Retinal pigment epithelial cell (primary cell): ENCODE results near the gene LGALS3BP.

ENCODE experiments used
- DNase-seq: peaks from one replicate; pipeline ENCODE4 v3.0.0-alpha.2; 2010; ENCODE audit warnings: low read depth
- H3K4me3 ChIP-seq: 2 replicates; pipeline ENCODE4 v1.5.1; 2011; ENCODE audit warnings: mild to moderate bottlenecking, low read length, control low read depth, moderate library complexity
- TF ChIP-seq, protein P1 (sequence below): conservative IDR thresholded peaks from 2 replicates; pipeline ENCODE4 v1.5.1; 2011; ENCODE audit warnings: low read depth, low read length, control low read depth, inconsistent platforms

LGALS3BP gene

DNA sequence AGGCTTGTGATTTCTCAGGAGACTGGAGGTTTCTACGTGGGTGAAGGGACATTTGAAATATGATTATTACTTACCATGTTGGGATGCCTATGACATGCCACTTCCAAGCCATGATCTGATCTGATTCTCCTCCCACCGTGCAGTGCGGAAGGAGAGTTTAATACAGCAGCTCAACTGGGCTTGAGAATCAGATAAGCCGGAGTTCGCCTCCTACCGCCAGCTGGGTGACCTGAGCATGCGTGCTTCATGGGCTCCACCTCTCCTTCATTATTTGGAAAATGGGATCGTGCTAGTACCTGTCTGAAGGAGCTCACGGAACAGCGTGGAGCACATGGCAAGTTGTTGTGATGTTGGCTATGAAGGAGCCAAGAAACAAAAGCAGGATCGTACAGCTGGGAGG is 42.2 kb downstream of the LGALS3BP start:
- DNase-seq, result no peak
- H3K4me3 ChIP-seq, result no peak overlapping the region
- TF ChIP-seq, protein P1, sequence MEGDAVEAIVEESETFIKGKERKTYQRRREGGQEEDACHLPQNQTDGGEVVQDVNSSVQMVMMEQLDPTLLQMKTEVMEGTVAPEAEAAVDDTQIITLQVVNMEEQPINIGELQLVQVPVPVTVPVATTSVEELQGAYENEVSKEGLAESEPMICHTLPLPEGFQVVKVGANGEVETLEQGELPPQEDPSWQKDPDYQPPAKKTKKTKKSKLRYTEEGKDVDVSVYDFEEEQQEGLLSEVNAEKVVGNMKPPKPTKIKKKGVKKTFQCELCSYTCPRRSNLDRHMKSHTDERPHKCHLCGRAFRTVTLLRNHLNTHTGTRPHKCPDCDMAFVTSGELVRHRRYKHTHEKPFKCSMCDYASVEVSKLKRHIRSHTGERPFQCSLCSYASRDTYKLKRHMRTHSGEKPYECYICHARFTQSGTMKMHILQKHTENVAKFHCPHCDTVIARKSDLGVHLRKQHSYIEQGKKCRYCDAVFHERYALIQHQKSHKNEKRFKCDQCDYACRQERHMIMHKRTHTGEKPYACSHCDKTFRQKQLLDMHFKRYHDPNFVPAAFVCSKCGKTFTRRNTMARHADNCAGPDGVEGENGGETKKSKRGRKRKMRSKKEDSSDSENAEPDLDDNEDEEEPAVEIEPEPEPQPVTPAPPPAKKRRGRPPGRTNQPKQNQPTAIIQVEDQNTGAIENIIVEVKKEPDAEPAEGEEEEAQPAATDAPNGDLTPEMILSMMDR, result no peak

DNA sequence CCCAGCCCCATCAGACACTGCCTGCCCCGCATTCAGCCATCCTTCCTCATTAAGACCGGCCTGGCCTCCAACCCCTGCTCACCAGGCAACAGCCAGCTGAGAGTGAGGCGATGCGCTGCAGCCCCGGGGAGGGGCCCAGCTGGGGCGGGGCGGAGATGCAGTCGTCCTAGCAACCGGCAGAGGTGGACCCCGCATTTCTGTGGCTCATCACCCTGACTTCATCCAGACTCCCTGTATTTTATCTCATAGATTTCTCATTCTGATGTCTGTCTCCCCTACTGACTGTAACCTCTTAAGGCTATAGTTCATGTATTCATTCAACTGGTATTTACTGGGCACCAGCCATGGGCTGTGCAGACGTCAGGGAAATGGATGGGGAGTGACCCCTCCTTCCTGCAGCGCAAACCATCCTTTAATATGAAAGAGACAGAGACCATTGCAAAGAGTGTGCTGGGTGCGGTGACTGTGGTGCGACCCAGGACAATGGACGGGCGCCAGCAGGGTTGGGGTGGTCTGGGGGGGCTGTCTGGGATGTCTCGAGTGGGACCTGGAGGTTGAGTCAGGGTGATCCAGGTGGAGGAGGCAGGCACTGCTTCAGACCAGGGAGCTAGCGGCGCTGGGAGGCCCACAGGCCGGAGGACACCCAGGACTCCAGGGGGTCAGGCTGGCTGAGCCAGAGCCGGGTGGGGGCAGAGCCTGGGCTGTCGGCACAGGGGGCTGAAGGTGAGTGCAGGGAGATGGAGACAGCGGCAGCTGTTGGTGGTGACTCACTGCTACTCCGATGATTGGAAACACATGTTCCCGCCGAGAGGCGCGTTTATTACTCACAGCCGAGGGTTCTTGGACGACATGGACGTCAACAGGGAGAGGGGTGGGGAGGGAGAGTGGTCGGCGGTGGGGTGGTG is 44.1 kb downstream of the LGALS3BP start:
- DNase-seq, result peak; percentile 76
- no peak overlapping the region for H3K4me3 ChIP-seq
- TF ChIP-seq, protein P1, result no peak

DNA sequence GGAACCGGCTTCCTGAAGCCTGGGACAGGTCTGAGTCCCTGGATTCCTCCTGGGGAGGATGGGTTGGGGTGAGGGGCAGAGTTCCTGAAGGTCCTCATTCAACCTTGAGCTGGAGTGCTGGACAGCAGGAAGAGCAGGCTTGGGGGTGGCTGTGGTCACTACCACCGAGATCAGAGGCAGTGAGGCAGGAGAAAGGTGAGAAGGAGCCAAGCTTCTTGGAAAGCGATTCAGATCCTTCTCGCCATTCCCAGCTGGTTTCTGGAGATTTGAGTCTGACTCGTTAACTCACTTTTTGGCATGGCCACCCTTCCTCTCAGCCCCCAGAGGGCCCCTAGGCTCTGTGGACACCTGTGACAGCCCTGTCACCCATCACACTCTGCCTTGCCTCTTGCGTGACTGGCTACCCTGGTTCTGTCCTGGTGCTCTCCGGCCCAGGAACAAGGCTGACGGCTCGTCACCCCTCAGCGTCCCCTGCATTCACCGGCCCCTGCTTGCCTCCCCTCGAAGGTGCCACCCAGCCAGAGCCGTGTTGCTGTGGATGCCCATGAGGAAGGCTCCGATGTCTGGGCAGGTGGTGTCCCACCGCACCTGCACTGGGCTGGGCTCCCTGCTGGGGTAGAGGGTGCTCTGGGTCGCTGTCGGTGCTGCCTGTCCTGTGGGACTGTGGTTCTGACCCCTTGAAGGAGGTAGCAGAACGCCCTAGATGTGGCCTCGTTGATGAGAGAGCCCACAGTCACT is 44.9 kb downstream of the LGALS3BP start:
- no peak overlapping the region for H3K4me3 ChIP-seq
- DNase-seq, result no peak
- TF ChIP-seq, protein P1, result no peak

DNA sequence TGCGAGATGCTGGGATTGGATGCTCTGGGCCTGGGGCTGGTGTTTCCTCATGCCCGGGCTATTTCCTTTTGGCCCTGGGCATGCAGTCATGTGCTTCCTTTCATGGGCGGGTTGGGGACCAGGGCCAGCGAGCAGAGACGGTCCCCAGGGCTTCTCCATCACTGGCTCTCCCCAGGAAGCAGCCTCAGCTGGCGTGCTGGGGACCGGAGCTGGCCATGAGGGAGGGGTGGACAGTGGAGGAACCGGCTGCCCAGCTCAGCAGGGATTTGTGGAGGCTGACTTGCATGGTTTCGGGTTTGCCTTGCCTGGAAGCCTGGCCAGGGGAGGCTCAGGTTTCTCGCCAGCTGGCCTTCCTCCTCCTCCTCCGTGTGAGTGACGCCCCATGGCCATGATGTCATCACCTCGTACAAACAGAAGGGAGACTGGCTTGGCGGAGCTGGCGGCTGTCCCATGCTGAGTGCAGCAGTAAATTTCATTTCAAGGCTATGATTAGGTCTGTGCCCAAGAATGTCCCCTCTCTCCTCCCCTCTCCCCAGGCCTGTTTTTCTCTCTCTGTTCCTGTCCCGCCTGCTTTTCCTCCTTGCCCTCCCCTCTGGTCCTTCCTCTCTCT is 45.7 kb downstream of the LGALS3BP start:
- DNase-seq, result peak; percentile 96
- TF ChIP-seq, protein P1, result no peak
- H3K4me3 ChIP-seq, result no peak overlapping the region

DNA sequence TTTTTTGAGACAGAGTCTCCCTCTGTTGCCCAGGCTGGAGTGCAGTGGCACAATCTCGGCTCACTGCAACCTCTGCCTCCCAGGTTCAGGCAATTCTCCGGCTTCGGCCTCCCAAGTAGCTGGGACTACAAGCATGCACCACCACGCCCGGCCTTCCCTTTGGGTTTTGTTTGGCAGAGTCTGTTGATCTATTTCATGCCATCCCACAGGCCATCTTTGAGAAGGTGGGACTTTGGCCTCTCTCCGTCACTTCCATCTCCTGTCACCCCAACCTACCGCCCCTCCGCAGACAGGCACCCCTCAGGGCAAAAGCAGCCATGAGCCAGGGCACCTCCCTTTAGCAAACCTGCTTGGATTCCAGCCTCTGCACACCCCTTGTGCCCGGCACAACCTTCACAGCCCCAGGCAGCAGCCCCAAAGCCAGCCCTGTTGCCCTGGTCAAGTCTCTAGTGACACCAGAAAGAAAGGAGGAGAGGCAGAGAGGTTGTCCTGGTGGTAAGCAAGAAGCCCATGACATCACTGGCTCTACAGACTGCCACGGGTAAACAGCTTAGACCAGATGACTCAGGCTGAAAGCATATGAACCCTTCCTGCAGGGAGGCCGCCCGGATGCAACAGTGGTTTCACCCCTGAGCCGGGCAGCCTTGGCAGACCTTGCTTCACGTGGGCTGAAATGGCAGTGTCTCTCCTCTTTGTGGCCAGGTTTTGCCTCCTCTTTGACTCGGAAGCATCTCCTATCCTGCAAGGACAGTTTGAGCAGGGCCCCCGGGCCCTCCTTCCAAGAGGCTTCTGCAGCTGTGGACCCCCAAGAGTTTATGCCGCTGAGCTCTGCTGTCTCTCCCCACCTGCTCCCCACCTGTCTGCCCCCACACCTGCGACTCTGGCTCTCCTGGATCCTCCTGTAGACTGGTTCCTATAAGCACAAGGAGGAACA is 46.4 kb downstream of the LGALS3BP start:
- TF ChIP-seq, protein P1, result no peak
- no peak overlapping the region for H3K4me3 ChIP-seq
- peak; percentile 98 for DNase-seq
